Fibroblast of lung (primary cell): ENCODE measurements around the gene CASP10. TPM values are rescaled to one million over a fixed set of nuclear protein-coding genes. Genes with fewer than 3 reads are reported as not detected.
"Not testable (repeated sequence)": the region's sequence is repeated elsewhere in the genome, so short reads cannot be mapped to it uniquely, and the experiment has no call there.

ENCODE experiments used
- DNase-seq, 2 donors: peaks; one replicate each; pipeline versions ENCODE4 v3.0.0 to v3.0.0-alpha.2; 2010; ENCODE audit warnings: low read depth in 2 of 2
- H2AFZ ChIP-seq: 2 replicates; pipeline ENCODE4 v1.5.1; 2012; ENCODE audit warnings: low read length, control low read depth, inconsistent platforms
- H3K27ac ChIP-seq: 2 replicates; pipeline ENCODE4 v1.5.1; 2011; ENCODE audit warnings: low read length, control low read depth; ENCODE audit not compliant: insufficient read depth
- H3K27me3 ChIP-seq: 2 replicates; pipeline ENCODE4 v1.5.1; 2011; ENCODE audit warnings: mild to moderate bottlenecking, low read length; ENCODE audit not compliant: control insufficient read depth, insufficient read depth
- H3K36me3 ChIP-seq: 2 replicates; pipeline ENCODE4 v1.5.1; 2011; ENCODE audit warnings: low read length; ENCODE audit not compliant: control insufficient read depth, insufficient read depth
- H3K4me1 ChIP-seq: 2 replicates; pipeline ENCODE4 v1.5.1; 2011; ENCODE audit warnings: low read length; ENCODE audit not compliant: control insufficient read depth, insufficient read depth; ENCODE audit errors: extremely low read depth
- H3K4me2 ChIP-seq: 2 replicates; pipeline ENCODE4 v1.5.1; 2011; ENCODE audit warnings: low read length, control low read depth; ENCODE audit not compliant: insufficient read depth; ENCODE audit errors: extremely low read depth
- H3K4me3 ChIP-seq, 4 experiments: fragments of 200-600 bp in 1 of 4; sonication (generic) in 1 of 4; replicated peaks in 1 of 4; 2 replicates each; pipeline ENCODE4 v1.5.1; 2011 to 2016; ENCODE audit warnings: low read length in 4 of 4, low read depth in 3 of 4, mild to moderate bottlenecking in 3 of 4, control low read depth in 2 of 4, inconsistent platforms in 1 of 4, mixed read lengths in 1 of 4; ENCODE audit not compliant: insufficient read depth in 1 of 4; ENCODE audit errors: control extremely low read depth in 1 of 4
- H3K79me2 ChIP-seq: 2 replicates; pipeline ENCODE4 v1.5.1; 2012; ENCODE audit warnings: mild to moderate bottlenecking, low read length, inconsistent platforms; ENCODE audit not compliant: control insufficient read depth, insufficient read depth
- H3K9ac ChIP-seq: 2 replicates; pipeline ENCODE4 v1.5.1; 2011; ENCODE audit warnings: mild to moderate bottlenecking, low read length, control low read depth; ENCODE audit not compliant: insufficient read depth
- H3K9me3 ChIP-seq: 2 replicates; pipeline ENCODE4 v1.5.1; 2012; ENCODE audit warnings: low read depth, low read length; ENCODE audit not compliant: control insufficient read depth, insufficient read depth
- H4K20me1 ChIP-seq: 2 replicates; pipeline ENCODE4 v1.5.1; 2011; ENCODE audit warnings: low read length; ENCODE audit not compliant: control insufficient read depth, insufficient read depth; ENCODE audit errors: extremely low read depth
- EZH2 ChIP-seq: IDR thresholded peaks from 2 replicates; pipeline ENCODE4 v1.5.1; 2012; ENCODE audit warnings: low read length, control low read depth, mild to moderate bottlenecking; ENCODE audit errors: missing control alignments
- polyA plus RNA-seq, 2 donors: library from polyadenylated mRNA; depleted of rRNA in 1 of 2; stranded (reverse) in 1 of 2; unstranded in 1 of 2; fragments of >200 nt; gene quantifications; 2 replicates each; pipeline ENCODE4 v1.2.1, GENCODE V29; 2011 to 2012; ENCODE audit warnings: missing spikeins in 1 of 2
- total RNA-seq: library from RNA; depleted of rRNA; stranded (reverse); fragments of >200 nt; gene quantifications from 2 replicates; pipeline ENCODE4 v1.2.1, GENCODE V29; 2014
- TF ChIP-seq, protein P1 (sequence below), 2 donors: IDR thresholded peaks in 1 of 2; conservative IDR thresholded peaks in 1 of 2; 1 replicate in 1 of 2; 2 replicates in 1 of 2; pipeline ENCODE4 v1.5.1; 2011 to 2012; ENCODE audit warnings: low read length in 2 of 2, control low read depth in 1 of 2, inconsistent platforms in 1 of 2, low read depth in 1 of 2, mild to moderate bottlenecking in 1 of 2

CASP10 gene
- total and polyA plus RNA-seq, 2 donors (not counting 1 experiment from before 2014, with no cell fraction given): 5.5 to 8.1 TPM

- Histone ChIP-seq H3K27ac (peak overlapping the region; percentile 64), H3K4me2 (peak overlapping the region; percentile 46), H4K20me1 (no peaks in the 10 kb centered on the region), H2AFZ (no peak overlapping the region), H3K79me2 (peaks cover 2% of the 10 kb centered on the region), H3K27me3 (no peaks in the 10 kb centered on the region), H3K4me3 (no peak overlapping the region), H3K4me1 (peaks cover 25% of the 10 kb centered on the region), H3K36me3 (peaks cover 2% of the 10 kb centered on the region), H3K9me3 (no peaks in the 10 kb centered on the region), H3K9ac (no peak overlapping the region)
- no peak for TF ChIP-seq EZH2
- TF ChIP-seq, protein P1, sequence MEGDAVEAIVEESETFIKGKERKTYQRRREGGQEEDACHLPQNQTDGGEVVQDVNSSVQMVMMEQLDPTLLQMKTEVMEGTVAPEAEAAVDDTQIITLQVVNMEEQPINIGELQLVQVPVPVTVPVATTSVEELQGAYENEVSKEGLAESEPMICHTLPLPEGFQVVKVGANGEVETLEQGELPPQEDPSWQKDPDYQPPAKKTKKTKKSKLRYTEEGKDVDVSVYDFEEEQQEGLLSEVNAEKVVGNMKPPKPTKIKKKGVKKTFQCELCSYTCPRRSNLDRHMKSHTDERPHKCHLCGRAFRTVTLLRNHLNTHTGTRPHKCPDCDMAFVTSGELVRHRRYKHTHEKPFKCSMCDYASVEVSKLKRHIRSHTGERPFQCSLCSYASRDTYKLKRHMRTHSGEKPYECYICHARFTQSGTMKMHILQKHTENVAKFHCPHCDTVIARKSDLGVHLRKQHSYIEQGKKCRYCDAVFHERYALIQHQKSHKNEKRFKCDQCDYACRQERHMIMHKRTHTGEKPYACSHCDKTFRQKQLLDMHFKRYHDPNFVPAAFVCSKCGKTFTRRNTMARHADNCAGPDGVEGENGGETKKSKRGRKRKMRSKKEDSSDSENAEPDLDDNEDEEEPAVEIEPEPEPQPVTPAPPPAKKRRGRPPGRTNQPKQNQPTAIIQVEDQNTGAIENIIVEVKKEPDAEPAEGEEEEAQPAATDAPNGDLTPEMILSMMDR (conservative IDR thresholded peaks at IDR 0.05 in 1 of 2, IDR thresholded peaks at IDR 0.05 in 1 of 2; ENCODE audit: low read depth in 1 of 2, low read length in 2 of 2): no peak
- peak; percentile 76 to 98 for DNase-seq
Observed at GRCh38 chr2:201149064-201149820, 33.7 kb upstream of the CASP10 start.

- H3K27ac ChIP-seq: peak overlapping the region; percentile 64
- H3K9me3 ChIP-seq, H3K36me3 ChIP-seq, H3K79me2 ChIP-seq, H3K4me3 ChIP-seq, H2AFZ ChIP-seq, H3K9ac ChIP-seq, H3K27me3 ChIP-seq, H4K20me1 ChIP-seq: not testable (repeated sequence)
- peak overlapping the region; percentile 46 for H3K4me2 ChIP-seq
- H3K4me1 ChIP-seq: peaks cover 25% of the 10 kb centered on the region
- peak in 1 of 2 donors; percentile 87 for DNase-seq
Observed at GRCh38 chr2:201149821-201150165, 33.1 kb upstream of the CASP10 start.

DNA sequence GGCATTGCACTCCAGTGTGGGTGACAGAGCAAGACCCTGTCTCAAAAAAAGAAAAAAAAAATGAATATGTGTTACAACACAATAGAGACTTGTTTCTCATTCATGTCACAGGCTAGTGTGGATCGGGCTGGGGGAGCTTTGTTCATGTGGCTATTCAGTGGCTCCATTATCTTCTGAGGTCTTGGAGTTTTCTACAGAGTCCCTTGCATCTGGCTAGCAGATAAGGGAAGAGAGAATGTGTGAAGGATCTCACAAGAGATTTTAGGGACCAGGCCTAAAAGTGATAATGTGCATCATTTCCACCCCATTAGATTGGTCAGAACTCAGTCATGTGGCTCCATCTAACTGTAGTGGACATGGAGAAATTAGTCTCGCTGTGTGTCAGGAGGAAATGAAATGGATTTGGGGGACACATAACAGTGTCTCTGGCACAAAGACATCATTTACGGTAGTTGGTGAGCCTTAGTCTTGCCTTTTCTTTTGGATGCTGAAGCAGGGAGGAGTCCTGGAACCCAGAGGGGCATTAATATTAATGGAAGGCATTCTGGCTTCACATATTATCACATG is 32.4 kb upstream of the CASP10 start:
- H3K9ac ChIP-seq: peak overlapping the region; percentile 6
- peak overlapping the region; percentile 69 for H3K27ac ChIP-seq
- no peak overlapping the region for H3K4me3 ChIP-seq
- no peaks in the 10 kb centered on the region for H3K27me3 ChIP-seq
- H3K79me2 ChIP-seq: peaks cover 2% of the 10 kb centered on the region
- no peaks in the 10 kb centered on the region for H3K9me3 ChIP-seq
- peak overlapping the region; percentile 42 for H3K4me2 ChIP-seq
- H3K4me1 ChIP-seq: peaks cover 25% of the 10 kb centered on the region
- TF ChIP-seq EZH2: no peak
- TF ChIP-seq, protein P1 (conservative IDR thresholded peaks at IDR 0.05 in 1 of 2, IDR thresholded peaks at IDR 0.05 in 1 of 2; ENCODE audit: low read depth in 1 of 2, low read length in 2 of 2): no peak
- H2AFZ ChIP-seq: no peak overlapping the region
- peaks cover 2% of the 10 kb centered on the region for H3K36me3 ChIP-seq
- no peaks in the 10 kb centered on the region for H4K20me1 ChIP-seq
- DNase-seq: no peak
